Mesothelial cell of epicardium (in vitro differentiated cells): ENCODE data around the gene SORL1. TPM values are rescaled to one million over a fixed set of nuclear protein-coding genes. Genes with fewer than 3 reads are reported as not detected.

Source experiments
- DNase-seq, 2 experiments: peaks; one replicate each; pipeline ENCODE4 v3.0.0; 2021; ENCODE audit warnings: low spot score in 2 of 2; ENCODE audit not compliant: unreplicated experiment in 2 of 2
- H3K27ac Mint-ChIP-seq: 2 replicates; pipeline ENCODE4 v1.8.0; 2021; ENCODE audit warnings: mixed read lengths
- H3K27me3 Mint-ChIP-seq: 2 replicates; pipeline ENCODE4 v1.8.0; 2021; ENCODE audit warnings: low read depth, mixed read lengths
- H3K36me3 Mint-ChIP-seq: 2 replicates; pipeline ENCODE4 v1.8.0; 2021; ENCODE audit warnings: mixed read lengths
- H3K4me1 Mint-ChIP-seq: 2 replicates; pipeline ENCODE4 v1.8.0; 2021; ENCODE audit warnings: mixed read lengths
- H3K4me3 Mint-ChIP-seq: 2 replicates; pipeline ENCODE4 v1.8.0; 2021; ENCODE audit warnings: mild to moderate bottlenecking, moderate library complexity, mixed read lengths
- H3K9me3 Mint-ChIP-seq: 2 replicates; pipeline ENCODE4 v1.8.0; 2021; ENCODE audit warnings: mixed read lengths
- CTCF ChIP-seq: fragments of 200-600 bp; sonication (generic); IDR thresholded peaks from one replicate; pipeline ENCODE4 v1.5.0; 2021; ENCODE audit warnings: antibody characterized with exemption; ENCODE audit not compliant: unreplicated experiment
- total RNA-seq: library from RNA; stranded (reverse); gene quantifications from 3 replicates; pipeline ENCODE4 v1.2.1, GENCODE V29; 2021

The SORL1 gene
- total RNA-seq, 1 donor from 2014 or later = 32.8 TPM

- no peak for DNase-seq
- peaks cover 4% of the 10 kb centered on the region for H3K9me3 Mint-ChIP-seq
- no peaks in the 10 kb centered on the region for H3K27me3 Mint-ChIP-seq
- H3K4me1 Mint-ChIP-seq = no peaks in the 10 kb centered on the region
- no peak overlapping the region for H3K4me3 Mint-ChIP-seq
- H3K36me3 Mint-ChIP-seq = peaks cover 28% of the 10 kb centered on the region
- TF ChIP-seq CTCF = no peak
- H3K27ac Mint-ChIP-seq = no peak overlapping the region
Measured at GRCh38 chr11:121604152-121604551, 152.0 kb downstream of the SORL1 start.

- H3K4me3 Mint-ChIP-seq = no peak overlapping the region
- no peak for TF ChIP-seq CTCF
- no peaks in the 10 kb centered on the region for H3K27me3 Mint-ChIP-seq
- no peak overlapping the region for H3K27ac Mint-ChIP-seq
- H3K36me3 Mint-ChIP-seq = peaks cover 46% of the 10 kb centered on the region
- no peak for DNase-seq
- H3K9me3 Mint-ChIP-seq = peaks cover 4% of the 10 kb centered on the region
- H3K4me1 Mint-ChIP-seq = no peaks in the 10 kb centered on the region
Measured at GRCh38 chr11:121606354-121606753, 154.2 kb downstream of the SORL1 start.

GRCh38 chr11:121607341-121607740 is 155.2 kb downstream of the SORL1 start:
- no peaks in the 10 kb centered on the region for H3K27me3 Mint-ChIP-seq
- no peak for TF ChIP-seq CTCF
- no peaks in the 10 kb centered on the region for H3K9me3 Mint-ChIP-seq
- no peak overlapping the region for H3K4me3 Mint-ChIP-seq
- no peak for DNase-seq
- no peak overlapping the region for H3K27ac Mint-ChIP-seq
- peaks cover 49% of the 10 kb centered on the region for H3K36me3 Mint-ChIP-seq
- no peaks in the 10 kb centered on the region for H3K4me1 Mint-ChIP-seq

GRCh38 chr11:121608545-121609098 is 156.5 kb downstream of the SORL1 start:
- DNase-seq = no peak
- Mint-ChIP-seq H3K36me3 (peaks cover 55% of the 10 kb centered on the region), H3K27ac (no peak overlapping the region), H3K4me3 (no peak overlapping the region), H3K27me3 (no peaks in the 10 kb centered on the region), H3K4me1 (no peaks in the 10 kb centered on the region), H3K9me3 (no peaks in the 10 kb centered on the region)
- TF ChIP-seq CTCF = no peak

- H3K36me3 Mint-ChIP-seq = peaks cover 56% of the 10 kb centered on the region
- peaks cover 5% of the 10 kb centered on the region for H3K4me1 Mint-ChIP-seq
Measured at GRCh38 chr11:121610706-121611105, 158.6 kb downstream of the SORL1 start.

More at GRCh38 chr11:121610706-121611105, 158.6 kb downstream of the SORL1 start:
- Mint-ChIP-seq H3K4me3 (no peak overlapping the region), H3K27ac (no peak overlapping the region), H3K27me3 (no peaks in the 10 kb centered on the region), H3K9me3 (no peaks in the 10 kb centered on the region)
- no peak for TF ChIP-seq CTCF
- DNase-seq = no peak
